Bone marrow (tissue), 2 donors: ENCODE measurements around the gene DYSF.

Experiments used
- DNase-seq, 2 donors: peaks; one replicate each; lab custom pipeline; 2025; lab: John Stamatoyannopoulos, UW

DYSF gene

DNA sequence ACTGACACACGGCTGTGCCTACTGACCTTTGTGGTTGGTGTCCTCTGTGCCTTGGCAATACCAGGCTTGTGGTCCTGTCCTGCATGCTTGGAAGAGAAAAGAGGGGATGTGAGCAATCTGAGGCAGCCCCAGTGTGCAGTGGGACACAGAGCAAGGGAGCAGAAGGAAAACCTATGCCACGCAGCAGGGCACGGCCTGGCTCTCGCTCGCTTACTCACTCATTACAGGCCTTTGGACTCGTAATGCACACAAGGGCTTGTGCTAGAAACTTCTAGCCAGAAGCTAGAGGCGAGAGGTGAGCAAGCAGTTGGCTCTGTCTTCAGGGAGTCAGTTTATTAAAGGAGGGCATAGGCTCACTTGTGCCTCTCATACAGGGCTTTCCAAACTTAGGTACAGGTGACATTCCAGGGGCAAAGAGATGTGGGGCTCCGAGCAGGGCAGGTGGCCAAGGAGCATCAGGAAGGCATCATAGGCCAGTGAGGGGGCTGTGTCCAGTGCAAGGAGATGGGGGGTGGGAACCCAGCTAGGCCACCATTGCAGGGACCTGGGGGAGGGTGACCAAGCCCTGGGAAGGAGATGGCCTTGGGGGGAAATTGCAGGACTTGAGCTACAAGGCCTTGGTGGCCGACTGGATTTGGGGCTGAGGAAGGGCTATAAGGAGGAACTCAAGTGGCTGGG lies 100.8 kb downstream of the DYSF start:
- DNase-seq, result no peak

- no peak for DNase-seq
Measured at GRCh38 chr2:71554706-71555056, 101.3 kb downstream of the DYSF start.

- DNase-seq, result no peak
Measured at GRCh38 chr2:71555798-71556454, 102.6 kb downstream of the DYSF start.

DNA sequence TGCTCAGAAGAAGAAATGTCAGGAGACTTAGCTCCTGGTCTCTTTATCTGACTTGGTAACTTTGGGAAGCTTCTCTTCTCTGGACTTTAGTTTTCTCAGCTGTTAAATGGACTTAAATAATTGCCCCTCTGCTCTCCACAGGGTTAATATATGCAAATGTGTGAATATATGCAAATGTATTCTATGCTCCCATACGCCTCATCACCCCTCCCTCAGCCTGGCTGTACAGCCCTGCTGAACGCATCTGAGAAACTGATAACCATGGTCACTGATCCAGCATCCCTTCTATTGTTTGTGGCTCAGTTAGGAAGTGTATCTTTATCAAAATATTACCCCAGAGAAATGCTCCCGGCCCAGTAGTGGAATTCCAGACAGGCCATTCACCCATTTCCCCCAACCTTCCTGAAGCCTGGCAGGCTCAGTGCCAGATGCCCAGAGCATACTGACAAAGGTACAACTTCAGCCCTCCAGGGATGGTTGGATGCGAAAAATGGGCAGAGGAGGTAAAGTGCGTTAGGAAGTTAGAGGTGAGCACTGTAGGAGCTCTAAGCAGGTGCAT lies 103.4 kb downstream of the DYSF start:
- no peak for DNase-seq

GRCh38 chr2:71557321-71557720 lies 104.0 kb downstream of the DYSF start:
- DNase-seq, result no peak

- no peak for DNase-seq
Measured at GRCh38 chr2:71558300-71559051, 105.1 kb downstream of the DYSF start.

DNA sequence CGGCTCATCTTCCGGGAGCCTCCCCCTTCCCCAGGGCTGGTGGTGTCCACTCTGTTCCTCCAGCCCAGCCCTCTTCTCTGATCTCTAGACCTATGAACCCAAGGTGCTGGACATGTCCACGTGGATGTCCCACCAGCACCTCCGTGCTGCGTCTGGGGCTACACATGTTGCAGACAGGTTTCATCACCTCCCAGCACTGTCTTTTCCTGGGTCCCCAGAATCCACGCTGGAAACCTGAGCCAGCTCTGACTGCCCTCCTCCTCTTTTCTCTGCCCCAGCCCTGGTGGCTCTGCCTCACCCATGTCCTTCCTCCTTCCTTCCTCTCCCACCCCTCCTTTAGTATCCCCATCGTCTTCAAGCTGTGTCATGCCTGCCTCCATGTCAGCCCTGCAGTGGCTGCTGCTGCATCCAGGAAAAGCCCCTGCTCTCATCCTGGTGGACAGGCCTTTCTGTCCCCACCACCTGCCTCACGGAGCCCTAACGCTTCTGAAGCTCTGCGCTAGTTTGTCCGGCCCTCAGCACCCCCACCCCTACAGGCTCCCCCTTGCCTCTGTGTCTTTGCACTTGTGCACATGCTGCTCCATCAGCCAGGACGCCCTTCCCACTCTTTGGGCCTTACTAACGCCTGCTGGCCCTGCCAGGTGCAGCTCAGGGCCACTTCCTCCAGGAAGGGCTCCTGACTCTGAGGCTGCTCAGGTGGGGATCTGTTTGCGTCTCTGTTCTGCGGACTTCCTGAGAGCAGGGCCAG lies 105.9 kb downstream of the DYSF start:
- no peak for DNase-seq

GRCh38 chr2:71559828-71560637 lies 106.7 kb downstream of the DYSF start:
- DNase-seq, result no peak

GRCh38 chr2:71560638-71561011 lies 107.3 kb downstream of the DYSF start:
- no peak for DNase-seq

DNA sequence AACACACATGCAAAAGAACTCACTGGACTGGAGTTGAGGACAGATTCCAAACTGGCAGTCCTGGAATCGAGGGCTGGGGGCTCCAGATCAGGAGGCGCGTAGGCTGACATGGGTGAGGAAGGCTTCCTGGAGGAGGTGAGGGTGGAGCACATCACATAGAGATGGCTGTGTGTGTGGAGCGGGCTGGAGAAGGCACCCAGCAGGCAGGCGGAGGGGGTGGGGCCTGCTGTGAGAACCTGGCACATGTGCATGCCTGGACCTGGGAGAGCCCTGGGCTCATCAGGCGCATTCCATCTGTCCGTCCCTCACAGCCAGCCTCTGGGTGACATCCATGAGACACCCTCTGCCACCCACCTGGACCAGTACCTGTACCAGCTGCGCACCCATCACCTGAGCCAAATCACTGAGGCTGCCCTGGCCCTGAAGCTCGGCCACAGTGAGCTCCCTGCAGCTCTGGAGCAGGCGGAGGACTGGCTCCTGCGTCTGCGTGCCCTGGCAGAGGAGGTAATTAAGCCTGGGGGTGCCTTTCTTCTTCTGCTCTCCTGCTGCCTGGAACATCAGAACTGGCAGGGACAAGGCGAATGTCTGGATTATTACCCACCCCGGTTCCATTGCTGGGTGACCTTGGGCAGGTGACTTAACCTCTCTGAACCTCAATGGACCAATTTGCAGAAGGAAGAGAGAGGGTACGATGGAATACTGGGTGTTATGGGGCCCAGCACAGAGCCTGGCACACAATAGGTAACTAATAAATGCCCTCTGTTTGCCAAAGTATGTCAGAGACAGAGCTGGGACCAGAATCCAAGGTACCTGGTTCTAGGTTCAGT lies 108.3 kb downstream of the DYSF start:
- no peak for DNase-seq

- DNase-seq, result no peak
Measured at GRCh38 chr2:71562518-71562917, 109.2 kb downstream of the DYSF start.

DNA sequence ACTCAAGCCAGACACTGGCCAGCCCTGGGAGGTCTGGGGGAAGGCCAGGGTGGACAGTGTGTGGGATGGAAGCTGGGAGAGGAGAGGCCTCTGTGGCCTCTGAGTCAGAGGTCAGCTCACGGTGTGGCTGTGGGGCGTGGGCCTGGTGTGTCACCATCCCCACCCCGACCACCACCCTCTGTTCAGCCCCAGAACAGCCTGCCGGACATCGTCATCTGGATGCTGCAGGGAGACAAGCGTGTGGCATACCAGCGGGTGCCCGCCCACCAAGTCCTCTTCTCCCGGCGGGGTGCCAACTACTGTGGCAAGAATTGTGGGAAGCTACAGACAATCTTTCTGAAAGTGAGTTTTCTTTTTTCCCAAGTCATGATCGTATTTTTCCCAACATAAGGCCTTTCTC lies 110.5 kb downstream of the DYSF start:
- no peak for DNase-seq

DNA sequence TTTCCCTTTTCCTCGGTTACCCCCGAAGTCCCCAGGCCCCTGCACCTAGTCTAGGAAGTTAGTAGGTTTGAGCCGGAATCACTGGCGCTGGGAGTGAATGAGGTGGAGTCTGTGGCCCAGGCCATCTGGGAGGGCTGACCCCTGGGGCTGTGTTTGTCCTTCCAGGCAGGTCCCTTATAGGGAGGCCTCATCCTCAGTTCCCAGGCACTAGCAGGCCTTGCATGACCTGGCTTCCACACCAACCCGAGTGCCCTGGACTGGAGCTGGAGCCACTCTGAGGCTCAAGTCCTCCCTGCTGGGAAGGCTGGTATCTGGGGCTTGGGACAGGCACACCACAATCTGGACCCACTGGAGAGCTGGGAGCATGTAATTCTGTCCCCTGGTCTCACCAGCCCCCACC lies 111.0 kb downstream of the DYSF start:
- DNase-seq, result no peak

DNA sequence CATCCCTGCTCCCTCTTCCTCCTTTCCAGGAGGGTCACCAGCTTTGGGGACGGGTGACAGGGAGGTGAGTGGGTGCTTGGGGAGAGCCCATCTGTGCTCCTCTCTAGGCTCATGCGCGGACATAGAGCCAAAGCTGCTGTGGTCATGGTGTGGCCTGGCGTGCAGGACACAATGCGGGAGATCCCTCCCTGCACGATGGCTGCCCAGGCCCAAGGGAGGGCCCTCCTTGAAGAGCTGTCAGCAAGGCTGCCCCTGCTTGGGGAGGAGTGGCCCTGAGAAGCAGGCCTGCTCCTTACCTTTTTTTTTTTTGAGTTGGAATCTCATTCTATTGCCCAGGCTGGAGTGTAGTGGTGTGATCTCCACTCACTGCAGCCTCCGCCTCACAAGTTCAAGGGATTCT lies 111.4 kb downstream of the DYSF start:
- no peak for DNase-seq

- no peak for DNase-seq
Measured at GRCh38 chr2:71566372-71566771, 113.0 kb downstream of the DYSF start.

DNA sequence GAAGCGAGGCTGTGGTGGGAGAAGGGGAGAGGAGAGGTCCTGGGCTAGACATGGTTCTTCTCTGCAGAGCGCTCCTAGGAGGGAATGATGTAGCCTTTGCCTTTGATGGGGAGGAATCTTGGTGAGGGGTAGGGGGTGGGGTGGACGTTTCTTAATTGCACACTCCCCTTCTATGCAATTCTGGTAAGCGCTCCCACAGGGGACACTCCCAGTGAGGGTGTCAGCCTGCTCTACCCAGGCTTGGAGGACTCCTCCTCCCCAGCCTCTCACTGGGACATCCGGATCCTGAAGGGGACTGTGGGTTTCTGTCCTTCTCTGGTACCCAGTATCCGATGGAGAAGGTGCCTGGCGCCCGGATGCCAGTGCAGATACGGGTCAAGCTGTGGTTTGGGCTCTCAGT lies 114.3 kb downstream of the DYSF start:
- no peak for DNase-seq

DNA sequence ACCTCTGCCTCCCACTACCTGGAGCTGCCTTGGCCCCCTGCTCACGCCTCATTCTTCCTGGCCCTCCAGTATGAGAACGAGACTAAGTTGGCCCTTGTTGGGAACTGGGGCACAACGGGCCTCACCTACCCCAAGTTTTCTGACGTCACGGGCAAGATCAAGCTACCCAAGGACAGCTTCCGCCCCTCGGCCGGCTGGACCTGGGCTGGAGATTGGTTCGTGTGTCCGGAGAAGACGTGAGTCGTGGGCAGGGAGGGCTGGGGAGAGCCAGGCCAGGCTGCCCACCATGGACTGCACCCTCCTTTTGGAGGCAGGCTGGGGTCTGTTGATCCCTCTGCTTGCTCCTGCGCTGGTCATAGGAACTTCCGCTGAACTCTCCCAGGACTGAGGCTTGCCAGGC lies 114.7 kb downstream of the DYSF start:
- DNase-seq, result no peak

- DNase-seq, result no peak
Measured at GRCh38 chr2:71570511-71570910, 117.2 kb downstream of the DYSF start.

DNA sequence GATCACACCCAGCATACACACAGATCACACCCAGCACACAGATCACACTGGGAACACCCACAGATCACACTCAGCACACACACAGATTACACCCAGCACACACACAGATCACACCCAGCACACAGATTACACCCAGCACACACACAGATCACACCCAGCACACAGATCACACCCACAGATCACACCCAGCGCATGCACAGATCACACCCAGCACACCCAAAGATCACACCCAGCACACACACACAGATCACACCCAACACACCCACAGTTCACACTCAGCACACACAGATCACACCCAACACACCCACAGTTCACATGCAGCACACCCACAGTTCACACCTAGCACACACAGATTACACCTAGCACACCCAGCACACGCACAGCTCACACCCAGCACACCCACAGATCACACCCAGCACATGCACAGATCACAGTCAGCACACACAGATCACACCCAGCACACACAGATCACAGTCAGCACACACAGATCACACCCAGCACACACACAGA lies 117.6 kb downstream of the DYSF start:
- DNase-seq, result no peak

DNA sequence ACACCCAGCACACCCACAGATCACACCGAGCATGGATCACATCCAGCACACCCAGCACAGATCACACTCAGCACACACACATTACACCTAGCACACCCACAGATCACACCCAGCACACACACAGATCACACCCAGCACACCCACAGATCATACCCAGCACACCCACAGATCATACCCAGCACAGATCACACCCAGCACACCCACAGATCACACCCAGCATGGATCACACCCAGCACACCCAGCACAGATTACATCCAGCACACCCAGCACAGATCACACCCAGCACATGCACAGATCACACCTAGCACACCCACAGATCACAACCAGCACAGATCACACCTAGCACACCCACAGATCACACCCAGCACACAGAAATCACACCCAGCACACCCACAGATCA lies 118.6 kb downstream of the DYSF start:
- DNase-seq, result no peak
